Right renal pelvis (tissue), 4 donors: ENCODE data around the gene TCP11L2. TPM values are rescaled to one million over a fixed set of nuclear protein-coding genes. Genes with fewer than 3 reads are reported as not detected.
"Not testable (repeated sequence)": the region's sequence is repeated elsewhere in the genome, so short reads cannot be mapped to it uniquely, and the experiment has no call there.

Source experiments
- DNase-seq, 4 donors: peaks; one replicate each; pipeline ENCODE4 v3.0.0-alpha.2; 2013; ENCODE audit warnings: low read depth in 4 of 4, low spot score in 3 of 4, missing footprints in 1 of 4
- polyA plus RNA-seq, 4 donors: library from polyadenylated mRNA; unstranded; fragments of 120-200 nt; gene quantifications; one replicate each; pipeline ENCODE4 v1.2.1, GENCODE V29; 2013; ENCODE audit not compliant: insufficient read length in 4 of 4

TCP11L2 gene
- polyA plus RNA-seq, 4 donors, result 13.5 to 21.6 (median 18.9) TPM

- DNase-seq, result no peak
Observed at GRCh38 chr12:106304001-106304421, 1.5 kb downstream of the TCP11L2 start.

- no peak for DNase-seq
Observed at GRCh38 chr12:106304797-106305196, 2.3 kb downstream of the TCP11L2 start.

GRCh38 chr12:106305376-106305775, 2.8 kb downstream of the TCP11L2 start:
- DNase-seq, result no peak

- no peak for DNase-seq
Observed at GRCh38 chr12:106307181-106307580, 4.6 kb downstream of the TCP11L2 start.

DNA sequence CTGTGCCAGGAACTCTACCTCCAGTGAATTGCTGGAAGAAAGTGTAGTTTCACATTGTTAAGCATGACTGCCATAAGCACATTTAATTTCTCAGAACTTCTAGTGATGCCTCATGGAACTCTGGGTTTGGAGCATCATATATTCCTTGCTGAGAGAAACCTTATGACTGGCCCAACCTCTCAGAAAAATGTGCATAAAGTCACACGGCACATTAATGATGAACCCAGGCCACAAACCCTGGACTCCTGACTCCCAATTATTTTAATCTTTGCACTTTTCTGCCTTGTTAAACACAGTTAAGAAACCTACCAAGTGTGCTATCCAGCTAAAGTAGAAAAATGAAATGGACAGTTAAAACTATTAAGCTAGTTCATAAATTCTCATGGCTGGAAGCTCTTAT, 5.6 kb downstream of the TCP11L2 start:
- no peak for DNase-seq

- DNase-seq, result no peak
Observed at GRCh38 chr12:106308611-106309010, 6.1 kb downstream of the TCP11L2 start.

DNA sequence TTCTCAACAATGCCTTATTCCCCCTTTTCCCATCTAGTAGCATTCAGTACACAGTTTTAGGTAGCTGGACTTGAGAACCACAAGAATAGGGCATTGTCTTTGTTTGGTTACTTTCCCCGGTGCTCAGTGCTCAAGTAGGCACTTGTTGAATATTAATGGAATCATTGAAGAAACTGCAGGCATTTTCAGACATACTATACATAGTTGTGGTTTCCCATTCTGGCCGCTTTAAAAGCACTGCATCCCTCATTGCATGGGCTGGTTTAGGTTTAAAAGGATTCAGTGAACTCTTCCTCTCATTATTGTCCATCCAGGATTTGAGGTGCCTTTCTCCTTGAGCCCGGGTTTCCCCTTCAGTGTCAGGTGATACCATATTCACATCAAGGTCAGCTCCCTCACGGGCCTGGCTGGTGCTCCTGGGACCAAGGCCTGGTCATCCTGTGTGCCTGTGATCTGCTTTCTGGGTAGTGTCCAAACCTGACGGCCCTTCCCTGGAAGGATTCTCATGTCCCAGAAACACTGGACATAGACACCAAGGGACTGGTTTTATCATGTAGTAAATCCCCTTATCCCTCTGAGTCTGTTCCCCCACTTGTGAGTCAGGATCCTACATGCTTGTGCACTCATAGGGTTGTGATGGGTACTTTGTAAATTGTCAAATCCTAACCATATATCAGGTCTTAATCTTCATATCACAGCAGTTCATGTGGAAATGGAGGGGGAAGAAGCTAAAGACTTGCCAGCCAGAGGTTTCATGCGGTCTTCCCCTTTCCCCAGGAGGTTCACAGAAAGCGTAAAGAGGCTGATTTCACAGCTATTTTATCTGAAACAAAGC, 7.4 kb downstream of the TCP11L2 start:
- DNase-seq, result no peak

- no peak for DNase-seq
Observed at GRCh38 chr12:106310687-106311086, 8.2 kb downstream of the TCP11L2 start.

DNA sequence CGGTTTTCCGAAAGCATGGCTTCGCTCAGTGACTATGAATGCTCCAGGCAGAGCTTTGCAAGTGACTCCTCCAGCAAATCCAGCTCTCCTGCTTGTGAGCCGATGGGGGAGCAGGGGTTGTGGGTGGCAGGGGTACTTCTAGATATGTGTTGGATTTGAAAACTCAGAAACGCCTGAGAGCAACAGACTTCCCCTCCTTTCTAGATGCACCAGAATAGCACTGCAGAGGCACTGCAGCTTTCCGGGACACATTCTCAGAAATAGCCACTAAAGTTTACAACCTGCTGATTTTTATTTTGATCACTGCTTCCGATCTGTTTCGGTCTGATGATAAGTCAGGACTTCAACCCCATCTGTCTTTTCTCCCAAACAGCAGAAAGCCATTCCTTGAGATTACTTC, 8.6 kb downstream of the TCP11L2 start:
- no peak for DNase-seq

DNA sequence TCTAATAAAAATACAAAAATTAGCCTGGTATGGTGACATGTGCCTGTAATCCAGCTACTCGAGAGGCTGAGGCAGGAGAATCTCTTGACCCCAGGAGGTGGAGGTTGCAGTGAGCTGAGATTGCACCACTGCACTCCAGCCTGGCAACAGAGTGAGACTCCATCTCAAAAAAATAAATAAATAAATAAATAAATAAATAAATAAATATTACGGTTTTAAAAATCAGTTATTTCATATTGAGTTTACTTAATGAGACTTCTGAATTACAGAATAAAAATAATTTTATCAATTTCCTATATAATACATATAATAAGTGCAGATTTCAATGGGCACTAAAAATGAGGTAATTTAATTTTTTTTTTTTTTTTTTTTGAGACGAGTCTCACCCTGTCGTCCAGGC, 10.9 kb downstream of the TCP11L2 start:
- not testable (repeated sequence) for DNase-seq

- DNase-seq, result no peak
Observed at GRCh38 chr12:106315523-106315922, 13.0 kb downstream of the TCP11L2 start.

GRCh38 chr12:106317406-106318082, 15.0 kb downstream of the TCP11L2 start:
- DNase-seq, result no peak

DNA sequence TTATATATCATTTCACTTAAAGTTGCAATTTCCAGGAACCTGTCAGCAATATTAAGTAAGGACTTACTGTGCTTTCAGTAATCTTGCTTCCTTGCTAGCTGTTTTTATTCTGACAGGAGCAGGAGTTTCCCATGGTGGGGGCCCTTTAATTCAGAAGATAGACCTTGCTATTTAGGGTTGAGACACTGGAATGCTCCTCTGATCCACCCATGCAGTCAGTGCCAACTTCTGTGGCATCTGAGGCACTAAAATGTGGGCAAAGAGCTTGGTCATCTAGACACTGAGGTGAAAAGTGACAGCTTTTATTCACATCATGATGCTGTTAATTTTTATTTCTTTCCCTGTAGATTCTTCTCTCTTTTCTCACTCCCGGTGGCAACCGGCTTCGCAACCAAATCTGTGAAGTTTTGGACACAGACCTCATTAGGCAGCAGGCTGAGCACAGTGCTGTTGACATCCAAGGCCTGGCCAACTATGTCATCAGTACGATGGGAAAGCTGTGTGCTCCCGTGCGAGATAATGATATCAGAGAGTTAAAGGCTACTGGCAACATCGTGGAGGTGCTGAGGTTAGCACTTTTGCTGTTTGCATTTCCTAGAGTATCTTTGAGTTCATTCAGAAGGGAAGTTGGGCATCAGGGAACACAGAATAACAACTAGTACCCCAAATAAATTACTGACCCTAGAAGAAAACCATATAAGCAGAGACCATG, 18.8 kb downstream of the TCP11L2 start:
- no peak for DNase-seq

GRCh38 chr12:106323537-106323936, 21.0 kb downstream of the TCP11L2 start:
- DNase-seq, result no peak

- no peak for DNase-seq
Observed at GRCh38 chr12:106327309-106327869, 24.9 kb downstream of the TCP11L2 start.

DNA sequence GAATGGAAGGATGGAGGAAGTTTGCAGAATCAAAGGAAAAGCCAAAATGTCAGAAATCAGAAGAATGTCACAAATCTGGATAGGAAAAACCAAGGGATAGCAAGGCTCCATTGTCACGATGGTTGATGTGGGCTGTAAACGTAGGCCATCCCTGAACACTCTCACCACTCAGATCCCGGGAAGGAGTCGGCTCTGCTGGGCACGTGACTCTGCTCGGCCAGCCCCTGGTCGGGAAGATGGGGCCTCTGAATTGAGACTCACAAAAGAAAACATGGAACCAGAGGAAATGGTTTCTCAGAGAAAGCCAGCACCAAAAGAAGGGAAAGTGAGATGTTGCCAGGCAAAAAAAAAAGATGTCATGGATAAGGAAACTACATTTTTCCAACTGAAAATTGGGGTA, 26.2 kb downstream of the TCP11L2 start:
- no peak for DNase-seq

DNA sequence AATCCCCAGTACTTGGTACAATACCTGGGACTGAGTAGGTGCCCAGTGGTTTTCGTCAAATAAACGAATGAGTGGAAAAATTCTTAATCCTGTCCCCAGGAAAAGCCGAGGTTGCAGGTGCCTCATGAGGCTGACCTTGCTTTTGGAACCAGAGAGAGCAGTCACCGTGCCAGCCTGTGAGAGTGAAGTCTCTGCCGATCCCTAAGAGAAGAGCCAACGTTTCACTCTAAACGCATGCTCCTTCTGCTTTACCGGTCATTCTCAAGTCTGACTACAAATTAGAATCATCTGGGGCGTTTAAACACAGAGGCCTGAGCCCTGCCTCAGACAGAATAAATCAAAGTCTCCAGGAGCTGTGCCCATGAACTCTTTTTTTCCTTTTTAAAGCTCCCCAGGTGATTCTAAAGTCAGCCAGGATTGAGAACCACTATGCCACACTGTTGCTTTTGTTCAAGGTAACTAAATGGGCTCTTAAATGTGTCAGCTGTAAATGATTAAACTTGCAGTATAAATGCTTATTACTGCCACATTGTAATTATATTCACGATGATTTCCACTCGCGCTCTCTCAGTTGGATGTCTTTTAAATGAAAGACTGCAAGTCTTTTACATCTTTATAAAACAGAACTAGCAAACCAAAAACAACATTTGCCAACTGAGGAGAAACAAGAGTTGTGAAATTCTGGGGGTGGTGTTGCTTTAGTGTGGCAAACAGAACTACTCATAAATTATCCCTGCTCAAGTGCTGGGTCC, 26.9 kb downstream of the TCP11L2 start:
- no peak for DNase-seq

DNA sequence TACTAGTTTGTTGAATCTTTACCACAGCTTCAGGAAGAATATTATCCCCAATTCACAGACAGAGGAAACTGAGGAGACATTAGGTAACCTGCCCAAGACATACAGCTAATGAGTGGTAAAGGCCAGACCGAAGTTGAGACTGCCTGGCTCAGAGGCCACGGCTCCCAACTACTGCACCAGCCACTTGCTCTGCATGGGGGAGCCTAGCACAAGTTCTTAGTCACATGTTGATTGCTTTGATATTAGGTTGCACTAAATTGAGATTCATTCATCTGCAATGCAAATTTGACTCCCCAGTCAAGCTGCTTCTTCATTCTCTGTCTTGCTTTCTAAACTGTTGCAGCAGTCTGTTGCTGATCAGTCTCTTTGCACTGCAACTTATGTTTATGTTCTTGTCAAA, 29.1 kb downstream of the TCP11L2 start:
- no peak for DNase-seq

GRCh38 chr12:106332536-106332935, 30.0 kb downstream of the TCP11L2 start:
- DNase-seq, result no peak

GRCh38 chr12:106333010-106333409, 30.5 kb downstream of the TCP11L2 start:
- DNase-seq, result no peak
